GM10266 (cell line): ENCODE data around the gene LDLRAD3.

ENCODE experiments used
- DNase-seq: peaks from one replicate; pipeline ENCODE4 v3.0.0; 2012; ENCODE audit errors: extremely low spot score
- TF ChIP-seq, protein P1 (sequence below): IDR thresholded peaks from 2 replicates; pipeline ENCODE4 v1.5.1; 2012; ENCODE audit warnings: mild to moderate bottlenecking, low read depth; ENCODE audit not compliant: control insufficient read depth, insufficient read depth; ENCODE audit errors: missing control alignments

The LDLRAD3 gene

DNA sequence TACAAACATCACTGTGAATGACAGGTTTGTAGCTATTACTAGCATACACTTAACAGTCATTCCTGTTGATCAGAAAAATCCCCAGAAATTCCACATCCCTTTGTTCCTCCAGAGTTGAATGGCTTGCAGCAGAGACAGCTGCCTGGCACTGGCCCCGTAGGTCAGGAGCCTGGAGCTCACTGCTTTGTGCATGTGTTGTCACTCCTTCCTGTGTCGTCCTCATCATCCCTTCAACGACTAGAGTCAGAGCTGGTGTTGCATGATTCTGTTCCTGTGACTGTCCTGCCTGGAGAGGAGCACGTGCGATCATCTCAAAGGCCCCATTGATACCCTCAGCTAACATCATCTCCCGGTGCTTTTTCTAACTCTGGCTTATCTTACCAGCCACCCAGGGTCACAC lies 58.3 kb downstream of the LDLRAD3 start:
- TF ChIP-seq, protein P1, sequence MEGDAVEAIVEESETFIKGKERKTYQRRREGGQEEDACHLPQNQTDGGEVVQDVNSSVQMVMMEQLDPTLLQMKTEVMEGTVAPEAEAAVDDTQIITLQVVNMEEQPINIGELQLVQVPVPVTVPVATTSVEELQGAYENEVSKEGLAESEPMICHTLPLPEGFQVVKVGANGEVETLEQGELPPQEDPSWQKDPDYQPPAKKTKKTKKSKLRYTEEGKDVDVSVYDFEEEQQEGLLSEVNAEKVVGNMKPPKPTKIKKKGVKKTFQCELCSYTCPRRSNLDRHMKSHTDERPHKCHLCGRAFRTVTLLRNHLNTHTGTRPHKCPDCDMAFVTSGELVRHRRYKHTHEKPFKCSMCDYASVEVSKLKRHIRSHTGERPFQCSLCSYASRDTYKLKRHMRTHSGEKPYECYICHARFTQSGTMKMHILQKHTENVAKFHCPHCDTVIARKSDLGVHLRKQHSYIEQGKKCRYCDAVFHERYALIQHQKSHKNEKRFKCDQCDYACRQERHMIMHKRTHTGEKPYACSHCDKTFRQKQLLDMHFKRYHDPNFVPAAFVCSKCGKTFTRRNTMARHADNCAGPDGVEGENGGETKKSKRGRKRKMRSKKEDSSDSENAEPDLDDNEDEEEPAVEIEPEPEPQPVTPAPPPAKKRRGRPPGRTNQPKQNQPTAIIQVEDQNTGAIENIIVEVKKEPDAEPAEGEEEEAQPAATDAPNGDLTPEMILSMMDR, result no peak
- DNase-seq, result no peak

- TF ChIP-seq, protein P1, result no peak
- no peak for DNase-seq
Measured at GRCh38 chr11:36002796-36003195, 58.9 kb downstream of the LDLRAD3 start.

- no peak for DNase-seq
- TF ChIP-seq, protein P1, result no peak
Measured at GRCh38 chr11:36006556-36006955, 62.7 kb downstream of the LDLRAD3 start.

GRCh38 chr11:36007127-36007655 lies 63.3 kb downstream of the LDLRAD3 start:
- TF ChIP-seq, protein P1, result no peak

DNA sequence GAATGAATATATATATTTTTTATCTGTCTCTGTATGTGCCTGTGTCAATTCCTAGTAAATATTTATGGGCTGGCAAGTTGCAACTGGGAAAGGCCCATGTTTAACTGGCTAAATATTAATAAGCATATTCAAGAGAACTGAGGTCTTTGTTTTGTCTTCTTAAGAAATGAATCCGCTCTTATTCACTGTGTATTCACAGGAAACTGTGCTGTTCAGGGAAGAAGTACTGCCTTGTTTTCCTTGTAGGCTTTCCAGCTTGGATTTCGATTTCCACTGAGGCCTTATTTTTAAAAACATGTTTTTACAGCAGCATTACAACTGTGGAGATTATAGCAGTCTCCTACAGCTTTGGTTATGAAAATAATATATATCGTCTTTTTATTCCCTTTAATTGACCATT lies 64.7 kb downstream of the LDLRAD3 start:
- DNase-seq, result no peak
- TF ChIP-seq, protein P1, result no peak

More at GRCh38 chr11:36007127-36007655, 63.3 kb downstream of the LDLRAD3 start:
- DNase-seq, result no peak

- TF ChIP-seq, protein P1, result no peak
- no peak for DNase-seq
Measured at GRCh38 chr11:36009473-36009872, 65.6 kb downstream of the LDLRAD3 start.

DNA sequence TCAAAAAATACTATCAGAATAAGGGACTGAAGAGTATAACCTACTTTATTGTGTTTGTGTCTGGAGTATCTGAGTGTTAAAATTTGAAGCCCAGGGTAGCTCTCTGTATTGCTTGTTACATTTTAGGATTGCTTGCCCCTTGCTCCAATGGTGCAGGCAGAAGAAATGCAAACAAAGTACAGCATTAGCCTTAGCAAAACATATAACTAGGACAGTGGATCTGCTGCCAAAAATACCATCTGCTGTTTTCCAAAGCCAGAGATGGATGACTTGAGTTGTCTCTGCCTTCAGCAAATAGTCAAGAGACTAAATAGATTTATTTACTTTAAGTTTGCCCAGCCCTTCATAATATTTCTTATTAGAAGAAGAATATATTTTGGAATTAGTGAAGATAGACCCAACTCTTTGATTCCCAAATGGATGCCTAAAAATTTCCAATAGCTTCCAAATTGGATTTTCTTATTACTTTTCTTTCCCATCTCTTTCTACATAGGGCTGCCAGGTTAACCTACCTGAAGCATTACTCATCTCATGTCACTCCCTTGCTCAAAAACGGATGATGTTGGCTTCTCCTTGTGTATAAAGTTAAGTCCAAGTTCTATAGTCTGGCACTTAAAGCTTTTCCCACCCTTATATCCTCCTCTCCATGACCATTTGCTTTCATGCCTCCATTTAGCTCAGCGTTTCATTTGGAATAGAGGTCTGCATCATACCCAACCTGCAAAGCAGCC lies 66.3 kb downstream of the LDLRAD3 start:
- DNase-seq, result no peak
- TF ChIP-seq, protein P1, result no peak
